ENCODE measurements around the gene YY1. TPM values are rescaled to one million over a fixed set of nuclear protein-coding genes. Genes with fewer than 3 reads are reported as not detected.

Gene YY1
- total RNA-seq, 1 donor from 2014 or later, result 87.5 TPM

DNA sequence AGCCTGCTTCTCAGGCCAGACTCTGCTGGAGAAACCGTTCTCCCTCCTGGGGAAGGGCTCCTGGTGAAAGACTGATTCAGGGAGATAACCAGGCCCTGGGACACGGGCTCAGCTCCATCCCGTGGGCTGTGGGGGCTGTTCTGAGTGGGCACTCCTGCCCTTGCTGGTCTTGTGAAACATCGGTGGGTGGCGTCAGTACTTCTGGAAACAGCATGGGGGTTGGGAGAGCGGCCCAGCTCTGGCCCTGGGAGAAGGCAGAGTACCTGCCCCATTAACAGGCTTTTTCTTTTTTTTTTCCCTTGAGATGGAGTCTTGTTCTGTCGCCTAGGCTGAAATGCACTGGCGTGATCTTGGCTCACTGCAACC is 85.0 kb downstream of the YY1 start:
- no peak for FAIRE-seq
- Mint-ChIP-seq H3K27ac (ENCODE audit: unreplicated experiment) (no peak overlapping the region), H3K4me1 (ENCODE audit: low read depth, unreplicated experiment) (no peaks in the 10 kb centered on the region)

DNA sequence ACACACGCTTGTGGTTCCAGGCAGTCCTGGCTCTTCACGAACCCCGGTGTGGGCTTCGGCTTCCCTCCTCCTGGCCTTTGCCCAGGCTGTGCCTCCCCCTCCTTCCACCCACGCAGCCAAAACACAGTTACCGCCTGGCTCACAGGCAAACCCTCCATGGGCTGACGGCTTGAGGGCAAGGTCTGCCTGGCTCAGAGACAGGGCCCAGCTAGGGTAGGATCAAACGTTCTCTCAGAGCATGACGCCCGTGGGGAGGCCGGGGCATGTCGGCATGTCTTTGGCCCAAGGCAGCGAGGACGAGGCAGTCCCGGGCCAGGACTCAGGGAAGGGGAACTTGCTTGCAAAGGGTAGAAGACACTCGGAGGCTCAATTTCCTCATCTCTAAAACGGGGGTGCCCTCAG is 86.3 kb downstream of the YY1 start:
- H3K79me2 ChIP-seq (ENCODE audit: insufficient read depth, low read length), result no peaks in the 10 kb centered on the region
- no peak overlapping the region for H3K4me3 Mint-ChIP-seq (ENCODE audit: unreplicated experiment)
- no peak for FAIRE-seq
- H4K20me1 ChIP-seq (ENCODE audit: insufficient read depth, low read length), result no peaks in the 10 kb centered on the region
- no peaks in the 10 kb centered on the region for H3K36me3 Mint-ChIP-seq (ENCODE audit: low read depth, unreplicated experiment)
- H3K4me3 ChIP-seq (ENCODE audit: insufficient read depth, low read depth, low read length), result no peak overlapping the region
- no peak for DNase-seq (ENCODE audit: low read depth)
- no peak overlapping the region for H3K9ac ChIP-seq (ENCODE audit: low read length)
- H3K9me3 Mint-ChIP-seq (ENCODE audit: unreplicated experiment), result no peaks in the 10 kb centered on the region
- no peaks in the 10 kb centered on the region for H3K9me3 ChIP-seq (ENCODE audit: insufficient read depth, low read depth, low read length)
- no peaks in the 10 kb centered on the region for H3K4me1 ChIP-seq (ENCODE audit: insufficient read depth, low read length)
- no peak for TF ChIP-seq EZH2 (IDR thresholded peaks at IDR 0.05; ENCODE audit: insufficient read depth, low read length)
- TF ChIP-seq, protein P1, sequence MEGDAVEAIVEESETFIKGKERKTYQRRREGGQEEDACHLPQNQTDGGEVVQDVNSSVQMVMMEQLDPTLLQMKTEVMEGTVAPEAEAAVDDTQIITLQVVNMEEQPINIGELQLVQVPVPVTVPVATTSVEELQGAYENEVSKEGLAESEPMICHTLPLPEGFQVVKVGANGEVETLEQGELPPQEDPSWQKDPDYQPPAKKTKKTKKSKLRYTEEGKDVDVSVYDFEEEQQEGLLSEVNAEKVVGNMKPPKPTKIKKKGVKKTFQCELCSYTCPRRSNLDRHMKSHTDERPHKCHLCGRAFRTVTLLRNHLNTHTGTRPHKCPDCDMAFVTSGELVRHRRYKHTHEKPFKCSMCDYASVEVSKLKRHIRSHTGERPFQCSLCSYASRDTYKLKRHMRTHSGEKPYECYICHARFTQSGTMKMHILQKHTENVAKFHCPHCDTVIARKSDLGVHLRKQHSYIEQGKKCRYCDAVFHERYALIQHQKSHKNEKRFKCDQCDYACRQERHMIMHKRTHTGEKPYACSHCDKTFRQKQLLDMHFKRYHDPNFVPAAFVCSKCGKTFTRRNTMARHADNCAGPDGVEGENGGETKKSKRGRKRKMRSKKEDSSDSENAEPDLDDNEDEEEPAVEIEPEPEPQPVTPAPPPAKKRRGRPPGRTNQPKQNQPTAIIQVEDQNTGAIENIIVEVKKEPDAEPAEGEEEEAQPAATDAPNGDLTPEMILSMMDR (IDR thresholded peaks at IDR 0.05; ENCODE audit: insufficient read depth, low read depth, low read length), result no peak
- peak overlapping the region; percentile 41 for H2AFZ ChIP-seq (ENCODE audit: low read depth, low read length)
- no peak overlapping the region for H3K27ac ChIP-seq (ENCODE audit: low read depth, low read length)
- H3K4me2 ChIP-seq (ENCODE audit: low read length), result no peak overlapping the region
- no peaks in the 10 kb centered on the region for H3K36me3 ChIP-seq (ENCODE audit: insufficient read depth, low read length)
- no peak overlapping the region for H3K27ac Mint-ChIP-seq (ENCODE audit: unreplicated experiment)
- no peaks in the 10 kb centered on the region for H3K27me3 ChIP-seq (ENCODE audit: insufficient read depth, low read length)
- peaks cover 38% of the 10 kb centered on the region for H3K27me3 Mint-ChIP-seq (ENCODE audit: low read depth, unreplicated experiment)
- no peaks in the 10 kb centered on the region for H3K4me1 Mint-ChIP-seq (ENCODE audit: low read depth, unreplicated experiment)

More for the DNA sequence above, 85.0 kb downstream of the YY1 start:
- Histone ChIP-seq H4K20me1 (ENCODE audit: insufficient read depth, low read length) (no peaks in the 10 kb centered on the region), H3K9ac (ENCODE audit: low read length) (no peak overlapping the region), H3K79me2 (ENCODE audit: insufficient read depth, low read length) (no peaks in the 10 kb centered on the region), H3K4me1 (ENCODE audit: insufficient read depth, low read length) (no peaks in the 10 kb centered on the region), H2AFZ (ENCODE audit: low read depth, low read length) (no peak overlapping the region), H3K36me3 (ENCODE audit: insufficient read depth, low read length) (no peaks in the 10 kb centered on the region), H3K9me3 (ENCODE audit: insufficient read depth, low read depth, low read length) (no peaks in the 10 kb centered on the region), H3K27ac (ENCODE audit: low read depth, low read length) (no peak overlapping the region), H3K4me3 (ENCODE audit: insufficient read depth, low read depth, low read length) (no peak overlapping the region), H3K27me3 (ENCODE audit: insufficient read depth, low read length) (no peaks in the 10 kb centered on the region), H3K4me2 (ENCODE audit: low read length) (no peak overlapping the region)
- no peak for DNase-seq (ENCODE audit: low read depth)
- Mint-ChIP-seq H3K27me3 (ENCODE audit: low read depth, unreplicated experiment) (peaks cover 41% of the 10 kb centered on the region), H3K4me3 (ENCODE audit: unreplicated experiment) (no peak overlapping the region), H3K36me3 (ENCODE audit: low read depth, unreplicated experiment) (no peaks in the 10 kb centered on the region), H3K9me3 (ENCODE audit: unreplicated experiment) (no peaks in the 10 kb centered on the region)
- no peak for TF ChIP-seq EZH2 (IDR thresholded peaks at IDR 0.05; ENCODE audit: insufficient read depth, low read length)
- TF ChIP-seq, protein P1 (IDR thresholded peaks at IDR 0.05; ENCODE audit: insufficient read depth, low read depth, low read length), result no peak

DNA sequence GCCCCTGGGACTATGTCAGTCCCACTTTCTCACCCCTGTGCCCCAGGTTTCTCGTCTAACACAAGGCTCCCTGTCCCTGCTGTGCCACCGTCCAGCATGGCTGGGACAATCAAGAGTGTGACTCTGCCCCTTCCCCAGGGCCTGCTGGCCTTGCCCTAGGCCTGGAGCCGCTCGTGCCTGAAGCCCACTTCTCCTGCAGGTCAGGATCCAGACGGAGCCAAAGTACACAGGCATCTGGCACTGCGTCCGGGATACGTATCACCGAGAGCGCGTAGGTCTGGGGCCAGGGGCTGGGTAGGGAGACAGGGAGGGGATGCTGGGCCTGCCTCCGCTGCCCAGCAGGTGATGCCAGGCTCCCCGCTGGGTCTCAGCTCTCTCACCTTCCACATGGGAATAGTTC is 87.0 kb downstream of the YY1 start:
- Mint-ChIP-seq H3K9me3 (ENCODE audit: unreplicated experiment) (no peaks in the 10 kb centered on the region), H3K4me3 (ENCODE audit: unreplicated experiment) (no peak overlapping the region), H3K36me3 (ENCODE audit: low read depth, unreplicated experiment) (peaks cover 1% of the 10 kb centered on the region), H3K27me3 (ENCODE audit: low read depth, unreplicated experiment) (peaks cover 34% of the 10 kb centered on the region), H3K27ac (ENCODE audit: unreplicated experiment) (peak overlapping the region; percentile 12), H3K4me1 (ENCODE audit: low read depth, unreplicated experiment) (no peaks in the 10 kb centered on the region)
- no peaks in the 10 kb centered on the region for H3K79me2 ChIP-seq (ENCODE audit: insufficient read depth, low read length)
- H3K4me2 ChIP-seq (ENCODE audit: low read length), result no peak overlapping the region
- no peak overlapping the region for H3K27ac ChIP-seq (ENCODE audit: low read depth, low read length)
- H4K20me1 ChIP-seq (ENCODE audit: insufficient read depth, low read length), result no peaks in the 10 kb centered on the region
- H3K27me3 ChIP-seq (ENCODE audit: insufficient read depth, low read length), result no peaks in the 10 kb centered on the region
- H2AFZ ChIP-seq (ENCODE audit: low read depth, low read length), result no peak overlapping the region
- H3K9me3 ChIP-seq (ENCODE audit: insufficient read depth, low read depth, low read length), result no peaks in the 10 kb centered on the region
- H3K4me3 ChIP-seq (ENCODE audit: insufficient read depth, low read depth, low read length), result no peak overlapping the region
- DNase-seq (ENCODE audit: low read depth) (no peak), FAIRE-seq (no peak)
- no peaks in the 10 kb centered on the region for H3K36me3 ChIP-seq (ENCODE audit: insufficient read depth, low read length)
- H3K9ac ChIP-seq (ENCODE audit: low read length), result no peak overlapping the region
- H3K4me1 ChIP-seq (ENCODE audit: insufficient read depth, low read length), result no peaks in the 10 kb centered on the region
- no peak for TF ChIP-seq EZH2 (IDR thresholded peaks at IDR 0.05; ENCODE audit: insufficient read depth, low read length)
- TF ChIP-seq, protein P1 (IDR thresholded peaks at IDR 0.05; ENCODE audit: insufficient read depth, low read depth, low read length), result no peak

Data from astrocyte (in vitro differentiated cells and primary cell).